PFSK-1 (cell line): ENCODE measurements around the gene MAN1A2.

Source experiments
- POLR2AphosphoS5 ChIP-seq: IDR thresholded peaks from 2 replicates; pipeline ENCODE4 v1.6.1; 2012; ENCODE audit warnings: low read depth, mild to moderate bottlenecking, control low read depth, low read length, moderate library complexity
- TAF1 ChIP-seq: IDR thresholded peaks from 2 replicates; pipeline ENCODE4 v1.6.1; 2012; ENCODE audit warnings: low read length, control low read depth, borderline replicate concordance; ENCODE audit not compliant: insufficient read depth
- TF ChIP-seq, protein P1 (sequence below), 2 experiments: IDR thresholded peaks; 2 replicates each; pipeline versions ENCODE4 v1.6.1 to v1.8.0; 2011 to 2012; ENCODE audit warnings: low read depth in 2 of 2, low read length in 2 of 2, control low read depth in 1 of 2, inconsistent platforms in 1 of 2, mild to moderate bottlenecking in 1 of 2, moderate library complexity in 1 of 2; ENCODE audit not compliant: insufficient read depth in 1 of 2

DNA sequence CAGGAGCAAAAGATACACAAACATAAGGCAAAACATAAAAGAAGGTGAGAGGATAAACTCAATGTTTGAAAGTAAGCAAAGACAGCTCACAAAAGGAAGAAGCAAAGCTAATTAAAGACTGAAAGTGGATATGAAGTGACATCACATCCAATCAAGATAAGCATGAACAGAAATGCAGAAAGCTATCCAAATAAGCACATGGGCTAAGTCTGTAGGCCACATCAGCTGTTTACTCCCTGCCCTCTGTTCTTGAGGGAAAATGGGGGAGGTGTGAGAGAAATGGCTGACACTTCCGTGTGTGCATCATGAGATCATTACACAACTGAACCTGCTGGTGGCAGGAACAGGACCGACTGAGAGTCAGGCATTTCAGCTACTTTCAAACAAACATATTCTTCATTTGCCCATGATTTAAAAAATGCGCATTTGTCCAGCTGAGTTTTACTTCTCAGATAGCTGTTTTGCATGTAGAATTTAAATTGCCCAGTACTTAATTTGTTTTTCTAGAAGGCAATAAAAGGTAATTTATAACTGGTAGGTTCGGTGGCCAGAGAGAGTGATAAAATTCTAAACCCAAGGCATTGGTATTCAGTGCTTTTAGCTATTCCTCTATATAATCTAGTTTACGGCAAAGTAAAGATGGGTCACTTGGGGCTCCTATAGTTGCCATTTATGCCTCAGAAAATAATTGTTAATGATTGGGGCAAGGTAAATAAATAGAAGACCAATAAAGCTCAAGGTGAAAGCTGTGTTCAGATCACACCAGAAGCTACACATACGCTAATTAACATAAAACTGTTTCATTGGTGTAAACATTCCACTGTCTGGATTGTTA is 27.2 kb upstream of the MAN1A2 start:
- TF ChIP-seq, protein P1, sequence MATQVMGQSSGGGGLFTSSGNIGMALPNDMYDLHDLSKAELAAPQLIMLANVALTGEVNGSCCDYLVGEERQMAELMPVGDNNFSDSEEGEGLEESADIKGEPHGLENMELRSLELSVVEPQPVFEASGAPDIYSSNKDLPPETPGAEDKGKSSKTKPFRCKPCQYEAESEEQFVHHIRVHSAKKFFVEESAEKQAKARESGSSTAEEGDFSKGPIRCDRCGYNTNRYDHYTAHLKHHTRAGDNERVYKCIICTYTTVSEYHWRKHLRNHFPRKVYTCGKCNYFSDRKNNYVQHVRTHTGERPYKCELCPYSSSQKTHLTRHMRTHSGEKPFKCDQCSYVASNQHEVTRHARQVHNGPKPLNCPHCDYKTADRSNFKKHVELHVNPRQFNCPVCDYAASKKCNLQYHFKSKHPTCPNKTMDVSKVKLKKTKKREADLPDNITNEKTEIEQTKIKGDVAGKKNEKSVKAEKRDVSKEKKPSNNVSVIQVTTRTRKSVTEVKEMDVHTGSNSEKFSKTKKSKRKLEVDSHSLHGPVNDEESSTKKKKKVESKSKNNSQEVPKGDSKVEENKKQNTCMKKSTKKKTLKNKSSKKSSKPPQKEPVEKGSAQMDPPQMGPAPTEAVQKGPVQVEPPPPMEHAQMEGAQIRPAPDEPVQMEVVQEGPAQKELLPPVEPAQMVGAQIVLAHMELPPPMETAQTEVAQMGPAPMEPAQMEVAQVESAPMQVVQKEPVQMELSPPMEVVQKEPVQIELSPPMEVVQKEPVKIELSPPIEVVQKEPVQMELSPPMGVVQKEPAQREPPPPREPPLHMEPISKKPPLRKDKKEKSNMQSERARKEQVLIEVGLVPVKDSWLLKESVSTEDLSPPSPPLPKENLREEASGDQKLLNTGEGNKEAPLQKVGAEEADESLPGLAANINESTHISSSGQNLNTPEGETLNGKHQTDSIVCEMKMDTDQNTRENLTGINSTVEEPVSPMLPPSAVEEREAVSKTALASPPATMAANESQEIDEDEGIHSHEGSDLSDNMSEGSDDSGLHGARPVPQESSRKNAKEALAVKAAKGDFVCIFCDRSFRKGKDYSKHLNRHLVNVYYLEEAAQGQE (IDR thresholded peaks at IDR 0.05; ENCODE audit: insufficient read depth in 1 of 2, low read depth in 2 of 2, low read length in 2 of 2): no peak
- TF ChIP-seq TAF1: peak; percentile 36; the same call in 1 of the 2 replicates
- no peak for TF ChIP-seq POLR2AphosphoS5
